Measurements from ENCODE around the gene TTYH1.

- no peak for TF ChIP-seq POLR2A (IDR thresholded peaks at IDR 0.05; ENCODE audit: low read depth, low read length)
- no peak for TF ChIP-seq POLR2AphosphoS5 (IDR thresholded peaks at IDR 0.05; ENCODE audit: low read depth, low read length)
- no peak for TF ChIP-seq TAF1 (IDR thresholded peaks at IDR 0.05; ENCODE audit: borderline replicate concordance, low read depth, low read length)
Measured at GRCh38 chr19:54453921-54454780, 38.9 kb downstream of the TTYH1 start.
